Measurements from ENCODE around the gene SLC31A1. TPM values are rescaled to one million over a fixed set of nuclear protein-coding genes. Genes with fewer than 3 reads are reported as not detected.

SLC31A1 gene
- total and polyA plus RNA-seq, 2 of the 13 experiments (the other 11 are each of a cell fraction or from before 2014, with no cell fraction given), result 62.9 to 70.0 TPM

DNA sequence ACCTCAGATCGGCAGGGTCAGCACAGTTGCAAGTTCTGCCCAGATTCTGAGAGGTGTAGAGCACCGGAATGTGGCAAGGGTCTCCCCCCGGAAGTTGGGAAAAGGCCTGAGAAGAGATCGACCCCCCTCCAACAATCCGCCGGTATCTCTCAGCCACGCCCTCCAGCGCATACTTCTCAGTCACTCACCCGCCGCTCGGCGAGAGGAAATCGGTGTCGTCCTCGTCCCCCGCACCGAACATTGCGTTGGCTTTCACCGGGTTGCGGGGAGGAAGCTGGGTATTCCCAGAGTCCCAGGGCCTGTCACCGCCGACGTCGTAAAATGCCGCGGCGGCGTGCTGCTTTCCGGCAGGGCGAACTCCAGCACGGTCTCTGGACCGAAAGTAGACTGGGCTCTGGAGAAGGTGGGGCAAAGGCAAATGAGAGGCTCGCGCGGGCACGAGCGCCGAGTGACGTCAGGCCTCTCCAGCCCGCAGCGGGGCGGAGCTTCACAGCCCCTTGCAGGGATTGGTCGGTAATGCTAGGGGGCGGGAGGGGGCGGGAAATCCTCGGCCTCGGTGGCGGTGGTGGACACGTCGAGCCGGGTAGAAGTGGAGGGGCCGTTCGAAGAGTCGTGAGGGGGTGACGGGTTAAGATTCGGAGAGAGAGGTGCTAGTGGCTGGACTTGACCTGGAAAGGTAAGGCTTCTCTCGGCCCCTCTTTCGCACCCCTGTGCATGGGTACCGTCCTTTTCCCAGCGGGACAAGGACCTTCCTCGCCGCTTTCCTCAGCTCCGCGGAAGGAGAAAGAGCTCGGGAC is at the start of gene SLC31A1, which contains the start of gene FKBP15 (continued):
- TF ChIP-seq, protein P1, sequence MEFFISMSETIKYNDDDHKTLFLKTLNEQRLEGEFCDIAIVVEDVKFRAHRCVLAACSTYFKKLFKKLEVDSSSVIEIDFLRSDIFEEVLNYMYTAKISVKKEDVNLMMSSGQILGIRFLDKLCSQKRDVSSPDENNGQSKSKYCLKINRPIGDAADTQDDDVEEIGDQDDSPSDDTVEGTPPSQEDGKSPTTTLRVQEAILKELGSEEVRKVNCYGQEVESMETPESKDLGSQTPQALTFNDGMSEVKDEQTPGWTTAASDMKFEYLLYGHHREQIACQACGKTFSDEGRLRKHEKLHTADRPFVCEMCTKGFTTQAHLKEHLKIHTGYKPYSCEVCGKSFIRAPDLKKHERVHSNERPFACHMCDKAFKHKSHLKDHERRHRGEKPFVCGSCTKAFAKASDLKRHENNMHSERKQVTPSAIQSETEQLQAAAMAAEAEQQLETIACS (CRISPR knock-in tag; IDR thresholded peaks at IDR 0.05), result peak; percentile 91
- TF ChIP-seq ZNF672 (CRISPR knock-in tag; IDR thresholded peaks at IDR 0.05), result no peak
- TF ChIP-seq ZNF589 (CRISPR knock-in tag; conservative IDR thresholded peaks at IDR 0.05), result no peak
- no peak for TF ChIP-seq MED8 (CRISPR knock-in tag; IDR thresholded peaks at IDR 0.05; ENCODE audit: insufficient replicate concordance)
- TF ChIP-seq ZNF510 (CRISPR knock-in tag; IDR thresholded peaks at IDR 0.05; ENCODE audit: low read depth), result no peak
- TF ChIP-seq, protein P2, sequence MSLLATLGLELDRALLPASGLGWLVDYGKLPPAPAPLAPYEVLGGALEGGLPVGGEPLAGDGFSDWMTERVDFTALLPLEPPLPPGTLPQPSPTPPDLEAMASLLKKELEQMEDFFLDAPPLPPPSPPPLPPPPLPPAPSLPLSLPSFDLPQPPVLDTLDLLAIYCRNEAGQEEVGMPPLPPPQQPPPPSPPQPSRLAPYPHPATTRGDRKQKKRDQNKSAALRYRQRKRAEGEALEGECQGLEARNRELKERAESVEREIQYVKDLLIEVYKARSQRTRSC (CRISPR knock-in tag; IDR thresholded peaks at IDR 0.05; ENCODE audit: low read depth), result no peak
- TF ChIP-seq NAIF1 (CRISPR knock-in tag; IDR thresholded peaks at IDR 0.05; ENCODE audit: borderline replicate concordance), result no peak; the same call in 1 of the 2 replicates
- TF ChIP-seq PPARG (CRISPR knock-in tag; conservative IDR thresholded peaks at IDR 0.05), result peak; percentile 70
- no peak for TF ChIP-seq MLLT10 (CRISPR knock-in tag; IDR thresholded peaks at IDR 0.05)
- peak; percentile 86 for TF ChIP-seq HNF4A (CRISPR knock-in tag; IDR thresholded peaks at IDR 0.05)
- TF ChIP-seq SKI (IDR thresholded peaks at IDR 0.05; ENCODE audit: partially characterized antibody), result peak; percentile 60
- TF ChIP-seq, protein P3, sequence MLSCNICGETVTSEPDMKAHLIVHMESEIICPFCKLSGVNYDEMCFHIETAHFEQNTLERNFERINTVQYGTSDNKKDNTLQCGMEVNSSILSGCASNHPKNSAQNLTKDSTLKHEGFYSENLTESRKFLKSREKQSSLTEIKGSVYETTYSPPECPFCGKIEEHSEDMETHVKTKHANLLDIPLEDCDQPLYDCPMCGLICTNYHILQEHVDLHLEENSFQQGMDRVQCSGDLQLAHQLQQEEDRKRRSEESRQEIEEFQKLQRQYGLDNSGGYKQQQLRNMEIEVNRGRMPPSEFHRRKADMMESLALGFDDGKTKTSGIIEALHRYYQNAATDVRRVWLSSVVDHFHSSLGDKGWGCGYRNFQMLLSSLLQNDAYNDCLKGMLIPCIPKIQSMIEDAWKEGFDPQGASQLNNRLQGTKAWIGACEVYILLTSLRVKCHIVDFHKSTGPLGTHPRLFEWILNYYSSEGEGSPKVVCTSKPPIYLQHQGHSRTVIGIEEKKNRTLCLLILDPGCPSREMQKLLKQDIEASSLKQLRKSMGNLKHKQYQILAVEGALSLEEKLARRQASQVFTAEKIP (CRISPR knock-in tag; IDR thresholded peaks at IDR 0.05; ENCODE audit: borderline replicate concordance), result no peak
- TF ChIP-seq, protein P4, sequence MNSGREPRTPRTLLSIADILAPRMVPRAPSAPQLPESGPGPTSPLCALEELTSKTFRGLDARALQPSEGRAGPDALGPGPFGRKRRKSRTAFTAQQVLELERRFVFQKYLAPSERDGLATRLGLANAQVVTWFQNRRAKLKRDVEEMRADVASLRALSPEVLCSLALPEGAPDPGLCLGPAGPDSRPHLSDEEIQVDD (CRISPR knock-in tag; IDR thresholded peaks at IDR 0.05; ENCODE audit: borderline replicate concordance), result no peak
- TF ChIP-seq ZNF747 (CRISPR knock-in tag; IDR thresholded peaks at IDR 0.05; ENCODE audit: borderline replicate concordance), result peak; percentile 68; the same call in 1 of the 2 replicates
- TF ChIP-seq ZBTB34 (CRISPR knock-in tag; IDR thresholded peaks at IDR 0.05), result no peak
- TF ChIP-seq, protein P5, sequence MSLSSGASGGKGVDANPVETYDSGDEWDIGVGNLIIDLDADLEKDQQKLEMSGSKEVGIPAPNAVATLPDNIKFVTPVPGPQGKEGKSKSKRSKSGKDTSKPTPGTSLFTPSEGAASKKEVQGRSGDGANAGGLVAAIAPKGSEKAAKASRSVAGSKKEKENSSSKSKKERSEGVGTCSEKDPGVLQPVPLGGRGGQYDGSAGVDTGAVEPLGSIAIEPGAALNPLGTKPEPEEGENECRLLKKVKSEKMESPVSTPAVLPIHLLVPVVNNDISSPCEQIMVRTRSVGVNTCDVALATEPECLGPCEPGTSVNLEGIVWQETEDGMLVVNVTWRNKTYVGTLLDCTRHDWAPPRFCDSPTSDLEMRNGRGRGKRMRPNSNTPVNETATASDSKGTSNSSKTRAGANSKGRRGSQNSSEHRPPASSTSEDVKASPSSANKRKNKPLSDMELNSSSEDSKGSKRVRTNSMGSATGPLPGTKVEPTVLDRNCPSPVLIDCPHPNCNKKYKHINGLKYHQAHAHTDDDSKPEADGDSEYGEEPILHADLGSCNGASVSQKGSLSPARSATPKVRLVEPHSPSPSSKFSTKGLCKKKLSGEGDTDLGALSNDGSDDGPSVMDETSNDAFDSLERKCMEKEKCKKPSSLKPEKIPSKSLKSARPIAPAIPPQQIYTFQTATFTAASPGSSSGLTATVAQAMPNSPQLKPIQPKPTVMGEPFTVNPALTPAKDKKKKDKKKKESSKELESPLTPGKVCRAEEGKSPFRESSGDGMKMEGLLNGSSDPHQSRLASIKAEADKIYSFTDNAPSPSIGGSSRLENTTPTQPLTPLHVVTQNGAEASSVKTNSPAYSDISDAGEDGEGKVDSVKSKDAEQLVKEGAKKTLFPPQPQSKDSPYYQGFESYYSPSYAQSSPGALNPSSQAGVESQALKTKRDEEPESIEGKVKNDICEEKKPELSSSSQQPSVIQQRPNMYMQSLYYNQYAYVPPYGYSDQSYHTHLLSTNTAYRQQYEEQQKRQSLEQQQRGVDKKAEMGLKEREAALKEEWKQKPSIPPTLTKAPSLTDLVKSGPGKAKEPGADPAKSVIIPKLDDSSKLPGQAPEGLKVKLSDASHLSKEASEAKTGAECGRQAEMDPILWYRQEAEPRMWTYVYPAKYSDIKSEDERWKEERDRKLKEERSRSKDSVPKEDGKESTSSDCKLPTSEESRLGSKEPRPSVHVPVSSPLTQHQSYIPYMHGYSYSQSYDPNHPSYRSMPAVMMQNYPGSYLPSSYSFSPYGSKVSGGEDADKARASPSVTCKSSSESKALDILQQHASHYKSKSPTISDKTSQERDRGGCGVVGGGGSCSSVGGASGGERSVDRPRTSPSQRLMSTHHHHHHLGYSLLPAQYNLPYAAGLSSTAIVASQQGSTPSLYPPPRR (CRISPR knock-in tag; IDR thresholded peaks at IDR 0.05; ENCODE audit: borderline replicate concordance), result peak; percentile 3; the same call in 1 of the 2 replicates
- TF ChIP-seq MTA1 (CRISPR knock-in tag; IDR thresholded peaks at IDR 0.05; ENCODE audit: borderline replicate concordance), result peak; percentile 55

Measured in HepG2 (cell line).